ENCODE data around the gene PTPRT.

The PTPRT gene

DNA sequence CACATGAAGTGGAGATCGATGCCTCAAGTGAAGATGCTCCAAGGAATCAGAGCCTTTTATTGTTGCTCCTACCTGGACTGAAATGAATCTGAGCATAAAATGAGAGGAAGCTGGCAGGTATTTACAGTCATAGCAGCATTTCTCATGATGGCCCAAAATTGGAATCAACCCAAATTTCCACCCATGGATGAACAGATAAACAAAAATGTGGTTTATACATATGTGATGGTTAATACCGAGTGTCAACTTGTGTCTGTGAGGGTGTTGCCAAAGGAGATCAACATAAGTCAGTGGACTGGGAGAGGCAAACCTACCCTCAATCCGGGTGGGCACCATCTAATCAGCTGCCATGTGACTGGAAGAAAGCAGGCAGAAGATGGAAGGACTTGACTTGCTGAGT, 178.2 kb downstream of the PTPRT start:
- TF ChIP-seq, protein P1, sequence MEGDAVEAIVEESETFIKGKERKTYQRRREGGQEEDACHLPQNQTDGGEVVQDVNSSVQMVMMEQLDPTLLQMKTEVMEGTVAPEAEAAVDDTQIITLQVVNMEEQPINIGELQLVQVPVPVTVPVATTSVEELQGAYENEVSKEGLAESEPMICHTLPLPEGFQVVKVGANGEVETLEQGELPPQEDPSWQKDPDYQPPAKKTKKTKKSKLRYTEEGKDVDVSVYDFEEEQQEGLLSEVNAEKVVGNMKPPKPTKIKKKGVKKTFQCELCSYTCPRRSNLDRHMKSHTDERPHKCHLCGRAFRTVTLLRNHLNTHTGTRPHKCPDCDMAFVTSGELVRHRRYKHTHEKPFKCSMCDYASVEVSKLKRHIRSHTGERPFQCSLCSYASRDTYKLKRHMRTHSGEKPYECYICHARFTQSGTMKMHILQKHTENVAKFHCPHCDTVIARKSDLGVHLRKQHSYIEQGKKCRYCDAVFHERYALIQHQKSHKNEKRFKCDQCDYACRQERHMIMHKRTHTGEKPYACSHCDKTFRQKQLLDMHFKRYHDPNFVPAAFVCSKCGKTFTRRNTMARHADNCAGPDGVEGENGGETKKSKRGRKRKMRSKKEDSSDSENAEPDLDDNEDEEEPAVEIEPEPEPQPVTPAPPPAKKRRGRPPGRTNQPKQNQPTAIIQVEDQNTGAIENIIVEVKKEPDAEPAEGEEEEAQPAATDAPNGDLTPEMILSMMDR (IDR thresholded peaks at IDR 0.05; ENCODE audit: insufficient read depth, low read length, poor library complexity, severe bottlenecking): no peak
- no peak for TF ChIP-seq EZH2phosphoT487 (conservative IDR thresholded peaks at IDR 0.05; ENCODE audit: low read length)
- Histone ChIP-seq H3K27me3 (ENCODE audit: low read length) (no peaks in the 10 kb centered on the region), H3F3A (ENCODE audit: insufficient read depth) (no peaks in the 10 kb centered on the region), H3K27ac (ENCODE audit: low read depth, low read length) (no peak overlapping the region), H3K9me2 (replicated peaks; ENCODE audit: insufficient read depth, low read length) (no peaks in the 10 kb centered on the region), H2AFZ (ENCODE audit: low read depth, low read length, severe bottlenecking) (no peak overlapping the region), H3K4me3 (ENCODE audit: insufficient read depth, low read length, poor library complexity, severe bottlenecking) (no peak overlapping the region), H4K20me1 (ENCODE audit: low read depth, low read length) (no peaks in the 10 kb centered on the region), H3K4me2 (ENCODE audit: low read depth, low read length, poor library complexity, severe bottlenecking) (no peak overlapping the region), H3K36me3 (ENCODE audit: low read length) (no peaks in the 10 kb centered on the region), H3K9ac (ENCODE audit: low read length) (no peak overlapping the region), H3K9me3 (ENCODE audit: insufficient read depth, low read length) (no peaks in the 10 kb centered on the region), H3K79me2 (ENCODE audit: insufficient read depth, low read length) (no peaks in the 10 kb centered on the region)

DNA sequence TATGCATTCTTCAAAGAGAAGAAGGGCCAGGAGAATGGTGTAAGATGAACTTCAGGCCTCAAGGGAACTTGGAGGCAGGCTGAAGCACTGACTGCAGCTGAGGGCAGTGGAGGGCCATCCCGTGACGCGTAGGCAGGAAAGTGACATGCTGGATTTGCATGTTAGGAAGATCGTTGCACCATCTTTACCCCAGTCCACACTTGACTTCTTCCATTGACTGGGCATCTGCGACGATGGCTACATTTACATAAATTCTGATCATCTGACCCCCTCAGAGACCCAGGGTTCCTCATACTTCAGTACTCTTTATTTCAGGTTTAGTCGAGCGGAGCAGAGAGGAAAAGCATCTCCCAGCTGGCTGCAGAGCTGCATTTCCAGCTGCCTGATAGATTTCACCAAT, 180.2 kb downstream of the PTPRT start:
- no peaks in the 10 kb centered on the region for H4K20me1 ChIP-seq (ENCODE audit: low read depth, low read length)
- H3K79me2 ChIP-seq (ENCODE audit: insufficient read depth, low read length): no peaks in the 10 kb centered on the region
- no peak overlapping the region for H3K4me3 ChIP-seq (ENCODE audit: insufficient read depth, low read length, poor library complexity, severe bottlenecking)
- H3K4me2 ChIP-seq (ENCODE audit: low read depth, low read length, poor library complexity, severe bottlenecking): no peak overlapping the region
- H2AFZ ChIP-seq (ENCODE audit: low read depth, low read length, severe bottlenecking): no peak overlapping the region
- no peak overlapping the region for H3K27ac ChIP-seq (ENCODE audit: low read depth, low read length)
- no peaks in the 10 kb centered on the region for H3K36me3 ChIP-seq (ENCODE audit: low read length)
- no peaks in the 10 kb centered on the region for H3F3A ChIP-seq (ENCODE audit: insufficient read depth)
- no peaks in the 10 kb centered on the region for H3K9me2 ChIP-seq (replicated peaks; ENCODE audit: insufficient read depth, low read length)
- no peak for TF ChIP-seq EZH2phosphoT487 (conservative IDR thresholded peaks at IDR 0.05; ENCODE audit: low read length)
- TF ChIP-seq, protein P1 (IDR thresholded peaks at IDR 0.05; ENCODE audit: insufficient read depth, low read length, poor library complexity, severe bottlenecking): no peak
- H3K27me3 ChIP-seq (ENCODE audit: low read length): no peaks in the 10 kb centered on the region
- no peaks in the 10 kb centered on the region for H3K9me3 ChIP-seq (ENCODE audit: insufficient read depth, low read length)
- H3K9ac ChIP-seq (ENCODE audit: low read length): no peak overlapping the region

DNA sequence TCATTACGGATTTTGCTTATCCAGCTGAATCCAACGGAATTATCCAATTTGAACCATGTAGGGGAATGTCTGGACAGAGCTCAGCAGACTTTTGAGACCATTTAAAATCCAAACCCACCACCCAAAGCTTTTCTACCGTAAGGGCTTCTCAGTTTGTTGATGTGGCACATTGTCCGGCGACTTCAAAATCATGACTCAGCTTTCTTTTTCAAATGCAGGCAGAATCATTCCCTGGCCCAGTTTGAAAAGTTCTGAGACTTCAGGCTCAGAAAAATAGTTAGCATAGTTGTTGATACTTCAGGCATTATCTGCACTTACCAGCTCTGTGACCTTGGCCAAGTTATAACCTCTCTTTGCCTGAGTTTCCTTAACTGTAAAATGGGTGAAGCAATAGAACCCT, 182.2 kb downstream of the PTPRT start:
- no peak overlapping the region for H3K4me2 ChIP-seq (ENCODE audit: low read depth, low read length, poor library complexity, severe bottlenecking)
- H4K20me1 ChIP-seq (ENCODE audit: low read depth, low read length): no peaks in the 10 kb centered on the region
- H3K9ac ChIP-seq (ENCODE audit: low read length): no peak overlapping the region
- H3K27me3 ChIP-seq (ENCODE audit: low read length): no peaks in the 10 kb centered on the region
- H3K9me2 ChIP-seq (replicated peaks; ENCODE audit: insufficient read depth, low read length): no peaks in the 10 kb centered on the region
- no peak overlapping the region for H3K27ac ChIP-seq (ENCODE audit: low read depth, low read length)
- H3K9me3 ChIP-seq (ENCODE audit: insufficient read depth, low read length): no peaks in the 10 kb centered on the region
- H3K36me3 ChIP-seq (ENCODE audit: low read length): no peaks in the 10 kb centered on the region
- H3F3A ChIP-seq (ENCODE audit: insufficient read depth): no peaks in the 10 kb centered on the region
- TF ChIP-seq, protein P1 (IDR thresholded peaks at IDR 0.05; ENCODE audit: insufficient read depth, low read length, poor library complexity, severe bottlenecking): no peak
- TF ChIP-seq EZH2phosphoT487 (conservative IDR thresholded peaks at IDR 0.05; ENCODE audit: low read length): no peak
- H3K4me3 ChIP-seq (ENCODE audit: insufficient read depth, low read length, poor library complexity, severe bottlenecking): no peak overlapping the region
- no peak overlapping the region for H2AFZ ChIP-seq (ENCODE audit: low read depth, low read length, severe bottlenecking)
- no peaks in the 10 kb centered on the region for H3K79me2 ChIP-seq (ENCODE audit: insufficient read depth, low read length)

Data from SU-DHL-6 (cell line).